Naive thymus-derived CD4-positive, alpha-beta T cell (primary cell): Measurements from ENCODE around the gene TESPA1. TPM values are rescaled to one million over a fixed set of nuclear protein-coding genes. Genes with fewer than 3 reads are reported as not detected.

Source experiments
- ATAC-seq: fragments of 150-1000 bp; cut with Tn5 transposase; 2 replicates; pipeline ENCODE4 v1.10.0; 2021; ENCODE audit warnings: mild to moderate bottlenecking, moderate library complexity
- CTCF ChIA-PET: fragments of 350-600 bp; sonication (Branson Sonifier 250); formaldehyde crosslinking; loops from one replicate; lab custom pipeline; 2021; ENCODE audit warnings: antibody characterized with exemption; lab: Charles Lee
- POLR2A ChIA-PET: fragments of 350-600 bp; sonication (Branson Sonifier 250); formaldehyde crosslinking; loops from one replicate; lab custom pipeline; 2021; ENCODE audit warnings: antibody characterized with exemption, inconsistent platforms; lab: Charles Lee
- DNase-seq, 9 donors: peaks; one replicate each; pipeline versions ENCODE4 v3.0.0 to v3.0.0-alpha.2; 2020 to 2022; ENCODE audit warnings: mixed read lengths in 1 of 9
- H3K27ac ChIP-seq: one replicate; pipeline ENCODE4 v1.7.0; 2013; ENCODE audit warnings: mild to moderate bottlenecking, low read depth, low read length, moderate library complexity
- H3K27me3 ChIP-seq, 2 donors: one replicate each; pipeline ENCODE4 v1.7.0; 2013; ENCODE audit warnings: low read length in 2 of 2, mild to moderate bottlenecking in 2 of 2, moderate library complexity in 2 of 2; ENCODE audit not compliant: control insufficient read depth in 2 of 2, insufficient read depth in 2 of 2
- H3K36me3 ChIP-seq, 3 experiments: 1 replicate in 2 of 3; 2 replicates in 1 of 3; pipeline ENCODE4 v1.7.0; 2013; ENCODE audit warnings: low read length in 3 of 3, mild to moderate bottlenecking in 3 of 3, moderate library complexity in 1 of 3; ENCODE audit not compliant: insufficient read depth in 3 of 3, control insufficient read depth in 2 of 3
- H3K4me1 ChIP-seq, 2 donors: one replicate each; pipeline ENCODE4 v1.7.0; 2013; ENCODE audit warnings: low read length in 2 of 2, mild to moderate bottlenecking in 2 of 2, moderate library complexity in 1 of 2; ENCODE audit not compliant: control insufficient read depth in 2 of 2, insufficient read depth in 2 of 2
- H3K4me3 ChIP-seq: 2 replicates; pipeline ENCODE4 v1.7.0; 2013; ENCODE audit warnings: mild to moderate bottlenecking, low read length
- H3K9me3 ChIP-seq, 3 experiments: 1 replicate in 2 of 3; 2 replicates in 1 of 3; pipeline ENCODE4 v1.7.0; 2013; ENCODE audit warnings: low read length in 3 of 3; ENCODE audit not compliant: control insufficient read depth in 2 of 3
- H3K27ac Mint-ChIP-seq, 9 donors: one replicate each; pipeline ENCODE4 v1.8.0; 2020 to 2022; ENCODE audit warnings: mixed read lengths in 9 of 9, mild to moderate bottlenecking in 8 of 9, moderate library complexity in 5 of 9, inconsistent platforms in 2 of 9
- H3K27me3 Mint-ChIP-seq, 5 donors: one replicate each; pipeline ENCODE4 v1.8.0; 2021 to 2022; ENCODE audit warnings: mixed read lengths in 5 of 5, mild to moderate bottlenecking in 1 of 5
- H3K36me3 Mint-ChIP-seq, 5 donors: one replicate each; pipeline ENCODE4 v1.8.0; 2020 to 2022; ENCODE audit warnings: mixed read lengths in 5 of 5, mild to moderate bottlenecking in 3 of 5, inconsistent platforms in 1 of 5
- H3K4me1 Mint-ChIP-seq, 7 donors: one replicate each; pipeline ENCODE4 v1.8.0; 2020 to 2022; ENCODE audit warnings: mixed read lengths in 7 of 7, mild to moderate bottlenecking in 3 of 7, inconsistent platforms in 1 of 7
- H3K4me3 Mint-ChIP-seq, 10 donors: one replicate each; pipeline ENCODE4 v1.8.0; 2020 to 2022; ENCODE audit warnings: mild to moderate bottlenecking in 10 of 10, mixed read lengths in 10 of 10, moderate library complexity in 6 of 10, inconsistent platforms in 2 of 10
- H3K9me3 Mint-ChIP-seq, 11 donors: one replicate each; pipeline ENCODE4 v1.8.0; 2020 to 2022; ENCODE audit warnings: mixed read lengths in 11 of 11, mild to moderate bottlenecking in 4 of 11, inconsistent platforms in 1 of 11, moderate library complexity in 1 of 11
- intact Hi-C, 2 donors: fragments of 100-400 bp; cut with micrococcal nuclease; formaldehyde crosslinking; loops; one replicate each; pipeline ENCODE4 v1.15.1; 2023
- polyA plus RNA-seq, 2 donors: library from polyadenylated mRNA; unstranded; fragments of 300-500 nt; fragmentation: Illumina TruSeq; gene quantifications; one replicate each; pipeline ENCODE4 v1.2.3, GENCODE V29; 2021
- total RNA-seq, 6 experiments: library from RNA in 5 of 6; stranded (reverse) in 5 of 6; gene quantifications; 1 replicate in 5 of 6; 2 replicates in 1 of 6; pipeline ENCODE4 v1.2.3 and lab custom pipeline; 2021 to 2026

The TESPA1 gene
- total and polyA plus RNA-seq, 7 experiments from 2014 or later: 120 to 314 (median 186) TPM

DNA sequence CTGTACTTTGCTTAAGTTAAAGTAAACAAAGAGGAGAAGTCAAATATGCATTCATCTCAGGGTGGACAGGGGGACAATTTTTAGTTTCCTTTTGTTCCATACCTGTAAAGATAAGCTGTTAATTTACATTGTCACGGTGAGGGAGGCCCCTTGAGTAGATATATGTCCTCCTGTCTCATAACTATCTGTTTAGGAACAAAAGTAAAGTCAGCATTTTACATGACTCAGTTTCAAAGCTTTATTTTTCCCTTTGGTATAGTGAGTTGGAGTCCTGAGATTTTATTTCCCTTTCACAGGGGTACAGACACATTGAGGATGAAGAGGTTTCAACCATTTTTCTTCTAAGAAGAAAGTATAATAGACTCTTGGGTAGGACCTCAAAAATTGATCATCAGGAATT, 50.1 kb downstream of the TESPA1 start:
- CTCF ChIA-PET: interaction anchor here (1.2 to 2.8 kb wide), 5 partner anchors 23 to 185 kb away, joined by 3 to 11 read pairs (median 4); no protein-coding TSS in a partner anchor
- intact Hi-C loops: loop anchor here (2.0 kb wide), 3 partner anchors 16 to 50 kb away; partner anchors contain the start of gene TESPA1 (in 1 of the 2)
- H3K9me3 Mint-ChIP-seq: peaks cover 10 to 32% (median 17%) of the 10 kb centered on the region in 11 donors
- peaks cover 17 to 62% (median 30%) of the 10 kb centered on the region in 5 donors for H3K36me3 Mint-ChIP-seq
- no peak for ATAC-seq
- H3K4me1 ChIP-seq: peaks cover 36 to 39% of the 10 kb centered on the region in 2 donors
- H3K4me1 Mint-ChIP-seq: peaks cover 28 to 56% (median 53%) of the 10 kb centered on the region in 7 donors
- peak overlapping the region in 5 of 9 donors; percentile 8 to 95 (median 58) for H3K27ac Mint-ChIP-seq
- peak overlapping the region in 3 of 10 donors; percentile 12 to 45 (median 16) for H3K4me3 Mint-ChIP-seq
- H3K27ac ChIP-seq: no peak overlapping the region
- no peaks in the 10 kb centered on the region for H3K36me3 ChIP-seq
- POLR2A ChIA-PET: interaction anchor here (0.9 to 3.5 kb wide), 4 partner anchors 12 to 50 kb away, joined by 3 to 22 read pairs (median 6); partner anchors contain the start of gene TESPA1
- H3K27me3 ChIP-seq: no peaks in the 10 kb centered on the region
- peaks cover 0 to 12% (median 0%) of the 10 kb centered on the region in 3 experiments for H3K9me3 ChIP-seq
- no peak for DNase-seq
- no peaks in the 10 kb centered on the region for H3K27me3 Mint-ChIP-seq
- H3K4me3 ChIP-seq: no peak overlapping the region

DNA sequence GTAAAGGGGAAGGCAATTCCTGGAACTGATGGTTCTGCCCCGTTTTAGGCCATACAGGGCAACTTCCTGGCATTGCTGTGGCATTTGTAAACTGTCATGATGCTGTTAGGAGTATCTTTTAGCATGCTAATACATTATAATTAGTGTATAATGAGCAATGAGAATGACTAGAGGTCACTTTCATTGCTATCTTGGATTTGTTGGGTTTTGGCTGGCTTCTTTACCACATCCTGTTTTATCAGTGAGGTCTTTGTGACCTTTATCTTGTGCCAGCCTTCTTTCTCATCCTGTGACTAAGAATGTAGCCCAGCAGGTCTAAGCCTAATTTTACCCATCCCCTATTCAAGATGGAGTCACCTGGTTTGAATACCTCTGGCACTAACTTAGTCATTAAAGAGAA, 51.2 kb downstream of the TESPA1 start:
- Histone ChIP-seq H3K4me1 (peaks cover 36 to 39% of the 10 kb centered on the region in 2 donors), H3K9me3 (peaks cover 0 to 12% (median 0%) of the 10 kb centered on the region in 3 experiments), H3K4me3 (no peak overlapping the region), H3K27ac (no peak overlapping the region), H3K27me3 (no peaks in the 10 kb centered on the region), H3K36me3 (no peaks in the 10 kb centered on the region)
- ChIA-PET POLR2A (interaction anchor here (0.5 kb wide), 1 partner anchor 41 kb away, joined by 4 read pairs; no protein-coding TSS in a partner anchor), CTCF (interaction anchor here (2.8 kb wide), 1 partner anchor 139 kb away, joined by 11 read pairs; no protein-coding TSS in a partner anchor)
- Mint-ChIP-seq H3K4me3 (peak overlapping the region in 7 of 10 donors; percentile 13 to 45 (median 18)), H3K36me3 (peaks cover 20 to 64% (median 37%) of the 10 kb centered on the region in 5 donors), H3K9me3 (peaks cover 12 to 37% (median 17%) of the 10 kb centered on the region in 11 donors), H3K27ac (peak overlapping the region in 5 of 9 donors; percentile 25 to 95 (median 58)), H3K27me3 (no peaks in the 10 kb centered on the region), H3K4me1 (peaks cover 28 to 56% (median 53%) of the 10 kb centered on the region in 7 donors)
- DNase-seq: no peak
- peak; percentile 51 for ATAC-seq
- intact Hi-C loops: no loop called here

DNA sequence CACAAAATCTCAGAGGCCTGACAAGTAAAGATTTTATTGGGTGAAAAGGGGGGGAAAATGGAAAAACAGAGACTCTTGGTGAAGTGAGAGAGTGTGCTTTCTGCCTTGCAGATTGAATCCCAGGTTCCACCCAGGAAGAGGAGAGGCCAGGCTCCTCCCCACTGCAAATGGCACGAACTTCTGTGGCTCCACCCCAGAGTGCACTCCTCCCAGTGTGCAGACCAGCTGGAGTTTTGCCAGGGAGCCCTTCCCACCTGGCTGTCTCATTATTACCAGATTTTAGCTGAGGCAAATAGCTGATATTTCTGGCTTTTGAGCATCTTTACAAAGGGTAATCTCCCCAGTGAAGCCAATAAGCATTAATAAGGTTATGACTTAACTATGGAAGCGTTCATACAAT, 51.9 kb downstream of the TESPA1 start:
- H3K27ac Mint-ChIP-seq: peak overlapping the region in 3 of 9 donors; percentile 58 to 95 (median 65)
- Histone ChIP-seq H3K27ac (no peak overlapping the region), H3K36me3 (no peaks in the 10 kb centered on the region), H3K9me3 (peaks cover 0 to 12% (median 0%) of the 10 kb centered on the region in 3 experiments), H3K4me3 (no peak overlapping the region), H3K27me3 (no peaks in the 10 kb centered on the region), H3K4me1 (peaks cover 36 to 39% of the 10 kb centered on the region in 2 donors)
- intact Hi-C loops: no loop called here
- DNase-seq: no peak
- ChIA-PET POLR2A (no interaction called here), CTCF (interaction anchor here (2.8 kb wide), 1 partner anchor 139 kb away, joined by 11 read pairs; no protein-coding TSS in a partner anchor)
- H3K9me3 Mint-ChIP-seq: peaks cover 12 to 37% (median 17%) of the 10 kb centered on the region in 11 donors
- H3K4me3 Mint-ChIP-seq: peak overlapping the region in 4 of 10 donors; percentile 13 to 45 (median 32)
- peaks cover 28 to 56% (median 53%) of the 10 kb centered on the region in 7 donors for H3K4me1 Mint-ChIP-seq
- no peak for ATAC-seq
- H3K27me3 Mint-ChIP-seq: no peaks in the 10 kb centered on the region
- H3K36me3 Mint-ChIP-seq: peaks cover 20 to 57% (median 37%) of the 10 kb centered on the region in 5 donors

DNA sequence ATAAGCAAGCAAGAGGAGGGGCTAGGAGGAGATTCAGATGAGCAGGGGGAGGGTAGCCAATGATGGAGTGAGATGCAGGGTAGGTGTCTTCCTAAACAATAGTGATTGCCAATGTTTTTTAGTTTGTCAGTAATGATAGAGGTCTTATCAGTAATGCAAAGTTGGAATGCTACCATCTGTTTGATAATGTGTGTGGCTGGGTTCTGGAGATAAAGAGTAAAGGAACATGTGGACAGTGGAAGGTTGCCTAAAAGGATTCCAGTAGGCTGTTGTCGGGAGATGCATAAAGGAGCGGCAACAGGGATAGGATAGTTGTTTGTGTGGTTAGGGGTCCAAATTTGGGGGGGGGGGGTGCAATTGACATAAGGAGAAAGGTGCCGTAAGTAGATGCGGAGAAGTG, 52.5 kb downstream of the TESPA1 start:
- intact Hi-C loops: no loop called here
- peaks cover 28 to 54% (median 52%) of the 10 kb centered on the region in 7 donors for H3K4me1 Mint-ChIP-seq
- Histone ChIP-seq H3K9me3 (peaks cover 0 to 12% (median 0%) of the 10 kb centered on the region in 3 experiments), H3K36me3 (no peaks in the 10 kb centered on the region), H3K4me1 (peaks cover 36 to 39% of the 10 kb centered on the region in 2 donors), H3K4me3 (no peak overlapping the region), H3K27ac (no peak overlapping the region), H3K27me3 (no peaks in the 10 kb centered on the region)
- POLR2A ChIA-PET: no interaction called here
- H3K9me3 Mint-ChIP-seq: peaks cover 12 to 40% (median 18%) of the 10 kb centered on the region in 11 donors
- no peaks in the 10 kb centered on the region for H3K27me3 Mint-ChIP-seq
- peaks cover 23 to 61% (median 37%) of the 10 kb centered on the region in 5 donors for H3K36me3 Mint-ChIP-seq
- H3K4me3 Mint-ChIP-seq: peak overlapping the region in 1 of 10 donors; percentile 56
- ATAC-seq: no peak
- peak overlapping the region in 3 of 9 donors; percentile 22 to 95 (median 71) for H3K27ac Mint-ChIP-seq
- no peak for DNase-seq
- CTCF ChIA-PET: no interaction called here

DNA sequence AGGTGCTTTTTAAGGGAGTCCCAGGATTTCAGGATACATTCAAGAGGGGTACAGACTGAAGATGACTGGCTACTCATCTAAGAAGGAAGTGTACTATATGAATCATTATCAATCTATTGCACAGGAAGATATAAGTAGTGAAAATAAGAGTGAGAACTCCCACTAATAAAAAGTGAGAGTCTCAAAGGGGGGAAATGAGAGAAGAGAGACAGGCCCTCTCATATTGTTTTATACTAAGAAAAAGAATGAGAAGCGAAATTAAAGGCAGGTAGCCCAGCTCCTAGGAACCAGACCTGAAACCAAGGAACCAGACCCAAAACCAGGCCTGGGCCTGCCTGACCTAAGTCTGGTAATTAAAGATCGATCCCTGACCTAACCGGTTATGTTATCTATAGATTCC, 54.6 kb downstream of the TESPA1 start:
- DNase-seq (no peak), ATAC-seq (no peak)
- Mint-ChIP-seq H3K27ac (no peak overlapping the region), H3K9me3 (peaks cover 12 to 30% (median 19%) of the 10 kb centered on the region in 11 donors), H3K27me3 (no peaks in the 10 kb centered on the region), H3K36me3 (peaks cover 23 to 54% (median 37%) of the 10 kb centered on the region in 5 donors), H3K4me1 (peaks cover 15 to 40% (median 32%) of the 10 kb centered on the region in 7 donors), H3K4me3 (no peak overlapping the region)
- Histone ChIP-seq H3K27me3 (no peaks in the 10 kb centered on the region), H3K4me3 (no peak overlapping the region), H3K4me1 (peaks cover 23 to 25% of the 10 kb centered on the region in 2 donors), H3K9me3 (peaks cover 0 to 12% (median 0%) of the 10 kb centered on the region in 3 experiments), H3K36me3 (no peaks in the 10 kb centered on the region), H3K27ac (no peak overlapping the region)
- POLR2A ChIA-PET: no interaction called here
- CTCF ChIA-PET: no interaction called here
- intact Hi-C loops: no loop called here

DNA sequence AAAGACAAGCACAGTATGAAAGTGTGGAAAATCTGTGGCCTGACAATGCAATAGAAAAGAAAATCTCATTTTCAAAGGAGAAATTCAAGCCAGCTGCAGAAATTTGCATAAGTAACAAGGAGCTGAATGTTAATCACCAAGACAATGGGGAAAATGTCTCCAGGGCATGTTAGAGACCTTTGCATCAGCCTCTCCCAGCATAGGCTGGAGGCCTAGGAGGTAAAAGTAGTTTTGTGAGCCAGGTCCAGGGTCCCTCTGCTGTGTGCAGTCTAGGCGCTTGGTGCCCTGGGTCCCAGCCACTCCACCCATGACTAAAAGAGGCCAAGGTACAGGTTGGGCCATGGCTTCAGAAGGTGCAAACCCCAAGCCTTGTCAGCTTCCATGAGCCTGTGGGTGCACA, 58.3 kb downstream of the TESPA1 start:
- Histone ChIP-seq H3K4me1 (no peaks in the 10 kb centered on the region), H3K27me3 (no peaks in the 10 kb centered on the region), H3K4me3 (no peak overlapping the region), H3K36me3 (no peaks in the 10 kb centered on the region), H3K27ac (no peak overlapping the region), H3K9me3 (peaks cover 0 to 12% (median 0%) of the 10 kb centered on the region in 3 experiments)
- intact Hi-C loops: no loop called here
- no peak for DNase-seq
- ChIA-PET POLR2A (interaction anchor here (0.6 to 0.8 kb wide), 2 partner anchors 59 to 107 kb away, joined by 3 read pairs; partner anchors contain the start of gene TESPA1), CTCF (no interaction called here)
- Mint-ChIP-seq H3K4me1 (peaks cover 0 to 8% (median 0%) of the 10 kb centered on the region in 7 donors), H3K27me3 (no peaks in the 10 kb centered on the region), H3K27ac (no peak overlapping the region), H3K9me3 (peaks cover 8 to 27% (median 16%) of the 10 kb centered on the region in 11 donors), H3K4me3 (no peak overlapping the region), H3K36me3 (peaks cover 16 to 50% (median 28%) of the 10 kb centered on the region in 5 donors)
- no peak for ATAC-seq
